ENCODE results near the gene PROP1.
"Not testable (repeated sequence)": the region's sequence is repeated elsewhere in the genome, so short reads cannot be mapped to it uniquely, and the experiment has no call there.

Gene PROP1

GRCh38 chr5:177943805-177944736 is 52.0 kb downstream of the PROP1 start:
- DNase-seq: peak in 1 of 2 donors; percentile 36

GRCh38 chr5:177942896-177943295 is 53.1 kb downstream of the PROP1 start:
- DNase-seq: not testable (repeated sequence)
